ENCODE data around the gene TMEM54. TPM values are rescaled to one million over a fixed set of nuclear protein-coding genes. Genes with fewer than 3 reads are reported as not detected.

Gene TMEM54
- total RNA-seq, 2 donors from 2014 or later = 96.2 to 239 TPM

- no peak for DNase-seq (ENCODE audit: low spot score)
- no peak overlapping the region for H3K27ac ChIP-seq
- no peaks in the 10 kb centered on the region for H3K36me3 ChIP-seq
- no peaks in the 10 kb centered on the region for H3K9me3 ChIP-seq
- no peaks in the 10 kb centered on the region for H3K27me3 ChIP-seq (replicated peaks; ENCODE audit: insufficient read depth)
- intact Hi-C loops (cut with DNase I) = no loop called here
- H3K4me1 ChIP-seq (replicated peaks) = no peaks in the 10 kb centered on the region
- TF ChIP-seq POLR2AphosphoS5 (IDR thresholded peaks at IDR 0.05) (no peak), POLR2A (IDR thresholded peaks at IDR 0.05) (no peak), CTCF (IDR thresholded peaks at IDR 0.05) (no peak)
- WGBS = 90% methylated on average over 26 of the region's 26 CpGs
- no peak overlapping the region for H3K4me3 ChIP-seq
Observed at GRCh38 chr1:32895325-32896215, 5.6 kb downstream of the TMEM54 start.

- Histone ChIP-seq H3K27ac (no peak overlapping the region), H3K27me3 (replicated peaks; ENCODE audit: insufficient read depth) (no peaks in the 10 kb centered on the region), H3K4me1 (replicated peaks) (no peaks in the 10 kb centered on the region), H3K4me3 (no peak overlapping the region), H3K36me3 (no peaks in the 10 kb centered on the region), H3K9me3 (no peaks in the 10 kb centered on the region)
- WGBS = 78% methylated on average over 6 of the region's 6 CpGs
- no peak for DNase-seq (ENCODE audit: low spot score)
- intact Hi-C loops (cut with DNase I) = no loop called here
- TF ChIP-seq CTCF (IDR thresholded peaks at IDR 0.05) = no peak
- no peak for TF ChIP-seq POLR2A (IDR thresholded peaks at IDR 0.05)
- no peak for TF ChIP-seq POLR2AphosphoS5 (IDR thresholded peaks at IDR 0.05)
Observed at GRCh38 chr1:32894681-32895080, 6.5 kb downstream of the TMEM54 start.

GRCh38 chr1:32894019-32894600 lies 7.1 kb downstream of the TMEM54 start:
- no peak for TF ChIP-seq POLR2AphosphoS5 (IDR thresholded peaks at IDR 0.05)
- TF ChIP-seq POLR2A (IDR thresholded peaks at IDR 0.05) = no peak
- TF ChIP-seq CTCF (IDR thresholded peaks at IDR 0.05) = no peak
- Histone ChIP-seq H3K4me3 (peak overlapping the region in 1 of 2 donors; percentile 39), H3K9me3 (no peaks in the 10 kb centered on the region), H3K27ac (no peak overlapping the region), H3K27me3 (replicated peaks; ENCODE audit: insufficient read depth) (peaks cover under 1% of the 10 kb centered on the region), H3K36me3 (no peaks in the 10 kb centered on the region), H3K4me1 (replicated peaks) (no peaks in the 10 kb centered on the region)
- DNase-seq (ENCODE audit: low spot score) = no peak
- intact Hi-C loops (cut with DNase I) = no loop called here
- WGBS = 64% methylated on average over 6 of the region's 8 CpGs

GRCh38 chr1:32893198-32894018 lies 7.8 kb downstream of the TMEM54 start:
- peak; percentile 46 for DNase-seq (ENCODE audit: low spot score)
- H3K36me3 ChIP-seq = no peaks in the 10 kb centered on the region
- peaks cover 6% of the 10 kb centered on the region for H3K27me3 ChIP-seq (replicated peaks; ENCODE audit: insufficient read depth)
- no peaks in the 10 kb centered on the region for H3K9me3 ChIP-seq
- intact Hi-C loops (cut with DNase I) = no loop called here
- H3K27ac ChIP-seq = peak overlapping the region in 1 of 2 donors; percentile 33
- H3K4me3 ChIP-seq = peak overlapping the region; percentile 33 to 39
- H3K4me1 ChIP-seq (replicated peaks) = no peaks in the 10 kb centered on the region
- TF ChIP-seq POLR2A (IDR thresholded peaks at IDR 0.05) (no peak), CTCF (IDR thresholded peaks at IDR 0.05) (peak in 2 of 4 experiments; percentile 2 to 6)
- WGBS = 1% methylated on average over 57 of the region's 58 CpGs

Measured in prostate gland (tissue), 2 donors.